EL (cell line): Measurements from ENCODE around the gene DPYSL3.

Experiments
- DNase-seq: peaks from one replicate; pipeline ENCODE4 v3.0.0-alpha.2; 2016

Gene DPYSL3

GRCh38 chr5:147361441-147362175 is 148.3 kb downstream of the DPYSL3 start:
- DNase-seq: no peak

GRCh38 chr5:147360816-147361215 is 149.1 kb downstream of the DPYSL3 start:
- DNase-seq: no peak

- no peak for DNase-seq
Observed at GRCh38 chr5:147359581-147359980, 150.3 kb downstream of the DPYSL3 start.

- no peak for DNase-seq
Observed at GRCh38 chr5:147359101-147359500, 150.8 kb downstream of the DPYSL3 start.

- no peak for DNase-seq
Observed at GRCh38 chr5:147349241-147349640, 160.6 kb downstream of the DPYSL3 start.

GRCh38 chr5:147348451-147348850 is 161.4 kb downstream of the DPYSL3 start:
- no peak for DNase-seq

GRCh38 chr5:147348046-147348445 is 161.8 kb downstream of the DPYSL3 start:
- DNase-seq: no peak

- DNase-seq: no peak
Observed at GRCh38 chr5:147346006-147346561, 163.8 kb downstream of the DPYSL3 start.

- no peak for DNase-seq
Observed at GRCh38 chr5:147344861-147345260, 165.0 kb downstream of the DPYSL3 start.

- no peak for DNase-seq
Observed at GRCh38 chr5:147341345-147341744, 168.5 kb downstream of the DPYSL3 start.

GRCh38 chr5:147340941-147341340 is 168.9 kb downstream of the DPYSL3 start:
- no peak for DNase-seq
